Liver (tissue), 9 donors: ENCODE measurements around the gene TUBGCP5. TPM values are rescaled to one million over a fixed set of nuclear protein-coding genes. Genes with fewer than 3 reads are reported as not detected.

Experiments used
- DNase-seq: peaks from one replicate; pipeline ENCODE4 v3.0.0-alpha.2; 2017; ENCODE audit warnings: low spot score
- H3K27ac ChIP-seq, 2 donors: one replicate each; pipeline ENCODE4 v1.7.0; 2013; ENCODE audit warnings: inconsistent platforms in 2 of 2, low read length in 2 of 2, control low read depth in 1 of 2, low read depth in 1 of 2, mild to moderate bottlenecking in 1 of 2
- H3K27me3 ChIP-seq, 4 donors: one replicate each; pipeline versions ENCODE4 v1.6.1 to v1.7.0; 2013; ENCODE audit warnings: low read length in 3 of 4, inconsistent platforms in 1 of 4, mild to moderate bottlenecking in 1 of 4, moderate library complexity in 1 of 4; ENCODE audit not compliant: control insufficient read depth in 4 of 4, insufficient read depth in 4 of 4
- H3K36me3 ChIP-seq, 4 donors: one replicate each; pipeline versions ENCODE4 v1.6.1 to v1.7.0; 2013; ENCODE audit warnings: low read length in 3 of 4, mild to moderate bottlenecking in 3 of 4, low read depth in 1 of 4, moderate library complexity in 1 of 4; ENCODE audit not compliant: control insufficient read depth in 4 of 4, insufficient read depth in 3 of 4
- H3K4me1 ChIP-seq, 4 donors: one replicate each; pipeline versions ENCODE4 v1.6.1 to v1.7.0; 2013; ENCODE audit warnings: low read length in 3 of 4, mild to moderate bottlenecking in 3 of 4, moderate library complexity in 1 of 4; ENCODE audit not compliant: control insufficient read depth in 4 of 4, insufficient read depth in 4 of 4
- H3K4me3 ChIP-seq, 3 donors: one replicate each; pipeline versions ENCODE4 v1.6.1 to v1.7.0; 2013; ENCODE audit warnings: low read length in 3 of 3, control low read depth in 1 of 3, low read depth in 1 of 3, mild to moderate bottlenecking in 1 of 3
- H3K9ac ChIP-seq, 2 donors: one replicate each; pipeline ENCODE4 v1.7.0; 2013; ENCODE audit warnings: low read length in 2 of 2, mild to moderate bottlenecking in 2 of 2, moderate library complexity in 2 of 2, control low read depth in 1 of 2, low read depth in 1 of 2
- H3K9me3 ChIP-seq, 4 donors: one replicate each; pipeline versions ENCODE4 v1.6.1 to v1.7.0; 2013; ENCODE audit warnings: low read length in 3 of 4; ENCODE audit not compliant: control insufficient read depth in 4 of 4
- CTCF ChIP-seq: fragments of 150-350 bp; IDR thresholded peaks from 2 replicates; pipeline ENCODE4 v1.5.1; 2017; ENCODE audit warnings: improper control_type of control experiment, low read depth, low read length; ENCODE audit not compliant: missing input control
- EGR1 ChIP-seq, 2 donors: IDR thresholded peaks; 2 replicates each; pipeline ENCODE4 v1.6.1; 2016 to 2018; ENCODE audit warnings: antibody characterized with exemption in 2 of 2, low read depth in 2 of 2
- FOXA2 ChIP-seq: IDR thresholded peaks from 2 replicates; pipeline ENCODE4 v1.6.1; 2016; ENCODE audit warnings: antibody characterized with exemption
- GABPA ChIP-seq, 2 donors: IDR thresholded peaks in 1 of 2; conservative IDR thresholded peaks in 1 of 2; 2 replicates each; pipeline ENCODE4 v1.6.1; 2016; ENCODE audit warnings: antibody characterized with exemption in 2 of 2, mild to moderate bottlenecking in 1 of 2, moderate library complexity in 1 of 2
- HNF4A ChIP-seq, 2 donors: conservative IDR thresholded peaks; 2 replicates each; pipeline ENCODE4 v1.6.1; 2016; ENCODE audit warnings: antibody characterized with exemption in 2 of 2, mild to moderate bottlenecking in 2 of 2
- HNF4G ChIP-seq: IDR thresholded peaks from 2 replicates; pipeline ENCODE4 v1.6.1; 2016; ENCODE audit warnings: antibody characterized with exemption
- MAX ChIP-seq: IDR thresholded peaks from 2 replicates; pipeline ENCODE4 v1.6.1; 2016; ENCODE audit warnings: antibody characterized with exemption
- NR2F2 ChIP-seq: IDR thresholded peaks from 2 replicates; pipeline ENCODE4 v1.6.1; 2016; ENCODE audit warnings: antibody characterized with exemption
- RAD21 ChIP-seq, 2 donors: IDR thresholded peaks; 2 replicates each; pipeline ENCODE4 v1.6.1; 2016; ENCODE audit warnings: antibody characterized with exemption in 2 of 2, mild to moderate bottlenecking in 2 of 2
- REST ChIP-seq: IDR thresholded peaks from 2 replicates; pipeline ENCODE4 v1.6.1; 2016; ENCODE audit warnings: antibody characterized with exemption, mild to moderate bottlenecking
- SP1 ChIP-seq: IDR thresholded peaks from 2 replicates; pipeline ENCODE4 v1.6.1; 2018; ENCODE audit warnings: antibody characterized with exemption, mild to moderate bottlenecking
- TAF1 ChIP-seq: conservative IDR thresholded peaks from 2 replicates; pipeline ENCODE4 v1.6.1; 2016; ENCODE audit warnings: antibody characterized with exemption, mild to moderate bottlenecking
- YY1 ChIP-seq: IDR thresholded peaks from 2 replicates; pipeline ENCODE4 v1.6.1; 2016; ENCODE audit warnings: antibody characterized with exemption, mild to moderate bottlenecking
- ZBTB33 ChIP-seq: IDR thresholded peaks from 2 replicates; pipeline ENCODE4 v1.6.1; 2016; ENCODE audit warnings: antibody characterized with exemption
- WGBS: extraction: QIAGEN DNeasy Blood & Tissue Kit; methylation state at CpG from one replicate; pipeline ENCODE4 v1.1.7; 2013; 5-methylcytosine and 5-hydroxymethylcytosine counted together
- polyA plus RNA-seq, 2 donors: library from polyadenylated mRNA; stranded (reverse) in 1 of 2; unstranded in 1 of 2; fragments of 200-250 nt in 1 of 2; fragments of >200 nt in 1 of 2; fragmentation: Nextera tagmentation in 1 of 2; extraction: Ambion mirVana in 1 of 2; gene quantifications; one replicate each; pipeline versions ENCODE4 v1.2.1 to v1.2.3, GENCODE V29; 2013 to 2015
- total RNA-seq, 2 donors: library from RNA; depleted of rRNA; stranded (reverse); fragments of >200 nt; gene quantifications; one replicate each; pipeline ENCODE4 v1.2.3, GENCODE V29; 2014
- donor health status: healthy.
- donor health status: healthy.
- donor health status: healthy.
- donor health status: healthy.
- donor health status: healthy.

Gene TUBGCP5
- total and polyA plus RNA-seq, 4 donors: 5.5 to 17.3 (median 7.4) TPM

- TF ChIP-seq FOXA2 (no peak), NR2F2 (no peak), YY1 (no peak), HNF4A (conservative IDR thresholded peaks at IDR 0.05) (no peak), HNF4G (no peak), REST (no peak), EGR1 (IDR thresholded peaks at IDR 0.05; ENCODE audit: low read depth in 2 of 2) (no peak), TAF1 (no peak), MAX (no peak), CTCF (no peak), ZBTB33 (no peak)
- WGBS: 23% methylated on average over 22 of the region's 22 CpGs
- Histone ChIP-seq H3K9me3 (no peaks in the 10 kb centered on the region), H3K36me3 (no peaks in the 10 kb centered on the region), H3K27me3 (no peaks in the 10 kb centered on the region), H3K27ac (peak overlapping the region in 1 of 2 donors; percentile 77), H3K4me1 (peaks cover 6 to 23% (median 14%) of the 10 kb centered on the region in 4 donors), H3K4me3 (peak overlapping the region; percentile 98 to 99 (median 98)), H3K9ac (no peak overlapping the region)
- DNase-seq: no peak
These were observed 60.6 kb downstream of the TUBGCP5 start for GRCh38 chr15:22978691-22979237.

- no peaks in the 10 kb centered on the region for H3K9me3 ChIP-seq
- H3K9ac ChIP-seq: no peak overlapping the region
- H3K27me3 ChIP-seq: no peaks in the 10 kb centered on the region
- peaks cover 8 to 24% (median 15%) of the 10 kb centered on the region in 4 donors for H3K4me1 ChIP-seq
- H3K36me3 ChIP-seq: no peaks in the 10 kb centered on the region
- no peak for DNase-seq
- H3K27ac ChIP-seq: no peak overlapping the region
- H3K4me3 ChIP-seq: no peak overlapping the region
- 75% methylated on average over 4 of the region's 4 CpGs for WGBS
- TF ChIP-seq GABPA (IDR thresholded peaks at IDR 0.05 in 1 of 2, conservative IDR thresholded peaks at IDR 0.05 in 1 of 2) (no peak), RAD21 (IDR thresholded peaks at IDR 0.05) (no peak), CTCF (no peak), MAX (no peak), REST (no peak), EGR1 (IDR thresholded peaks at IDR 0.05; ENCODE audit: low read depth in 2 of 2) (no peak), FOXA2 (no peak), ZBTB33 (no peak), SP1 (no peak)
These were observed 64.6 kb downstream of the TUBGCP5 start for GRCh38 chr15:22974745-22975144.
